ENCODE measurements around the gene KRT31. TPM values are rescaled to one million over a fixed set of nuclear protein-coding genes. Genes with fewer than 3 reads are reported as not detected.

KRT31 gene
- total and polyA plus RNA-seq, 2 of the 4 experiments (the other 2 are of a cell fraction) = 0.05 TPM; not detected in 1

GRCh38 chr17:41393826-41394225 is 3.6 kb downstream of the KRT31 start:
- H3K36me3 ChIP-seq (ENCODE audit: control insufficient read depth, insufficient read depth, low read length) = no peaks in the 10 kb centered on the region
- no peak overlapping the region for H3K4me2 ChIP-seq (ENCODE audit: low read depth, low read length)
- H2BK15ac ChIP-seq (ENCODE audit: low read depth, low read length) = no peak overlapping the region; the same call in 2 of the 3 replicates
- no peak overlapping the region for H3K4me3 ChIP-seq (ENCODE audit: insufficient read depth, low read depth, low read length)
- ATAC-seq (ENCODE audit: low read depth) (no peak), DNase-seq (no peak)
- H2AK9ac ChIP-seq (replicated peaks; ENCODE audit: low read depth, low read length, poor library complexity) = no peak overlapping the region
- H3K79me1 ChIP-seq (ENCODE audit: low read depth in 1 of 2, low read length in 2 of 2) = no peaks in the 10 kb centered on the region
- in situ Hi-C loops (cut with MboI; ENCODE audit: low sequenced_read_pairs) (no loop called here), dilution Hi-C loops (cut with HindIII; ENCODE audit: low sequenced_read_pairs, unreplicated experiment) (no loop called here), intact Hi-C loops (cut with micrococcal nuclease) (no loop called here)
- H2BK5ac ChIP-seq (ENCODE audit: low read depth, low read length, poor library complexity, severe bottlenecking) = no peak overlapping the region
- ChIA-PET CTCF (no interaction called here), POLR2A (ENCODE audit: unreplicated experiment) (no interaction called here)
- no peak overlapping the region for H3K18ac ChIP-seq (ENCODE audit: low read depth, low read length)
- H3K4me1 ChIP-seq (ENCODE audit: control insufficient read depth, insufficient read depth, low read length) = peaks cover 5% of the 10 kb centered on the region; the same call in 1 of the 2 replicates
- 75% methylated on average over 2 of the region's 10 CpGs; no CpG with 5 or more reads in 1 of the 2 experiments for WGBS, 2 experiments (ENCODE audit: extremely low coverage in 2 of 2, insufficient read length in 1 of 2)
- H3K9ac ChIP-seq (ENCODE audit: low read depth, low read length) = no peak overlapping the region
- H3K4ac ChIP-seq (ENCODE audit: low read depth, low read length) = peak overlapping the region; percentile 49; the same call in 1 of the 2 replicates
- no peak overlapping the region for H3K56ac ChIP-seq (ENCODE audit: extremely low read depth, insufficient read depth, low read length)
- no peaks in the 10 kb centered on the region for H3K9me3 ChIP-seq (ENCODE audit: control insufficient read depth, insufficient read depth, low read length)
- H4K20me1 ChIP-seq (ENCODE audit: insufficient read depth, low read length) = no peaks in the 10 kb centered on the region
- peak overlapping the region; percentile 73; the same call in 1 of the 2 replicates for H2BK20ac ChIP-seq (ENCODE audit: low read depth, low read length)
- no peak overlapping the region; a peak in 1 of 4 replicates for H4K8ac ChIP-seq (ENCODE audit: low read depth in 2 of 2, low read length in 2 of 2)
- H3K27ac ChIP-seq (ENCODE audit: insufficient read depth, low read length) = no peak overlapping the region
- H4K5ac ChIP-seq (ENCODE audit: low read depth, low read length) = no peak overlapping the region
- no peaks in the 10 kb centered on the region for H3K27me3 ChIP-seq (ENCODE audit: control insufficient read depth, insufficient read depth, low read length)
- no peaks in the 10 kb centered on the region; the same call in 1 of the 2 replicates for H3K9me1 ChIP-seq (ENCODE audit: insufficient read depth, low read length)
- H2AFZ ChIP-seq (replicated peaks; ENCODE audit: low read length, poor library complexity) = no peak overlapping the region
- no TSS peak for BruUV-seq (replicated peaks)
- H4K91ac ChIP-seq (ENCODE audit: insufficient read depth, low read depth, low read length) = no peak overlapping the region
- H3K23ac ChIP-seq (ENCODE audit: low read depth, low read length) = no peak overlapping the region
- no peak for TF ChIP-seq FOS (IDR thresholded peaks at IDR 0.05; ENCODE audit: low read depth, low read length)
- no peak for TF ChIP-seq RCOR1 (IDR thresholded peaks at IDR 0.05; ENCODE audit: insufficient replicate concordance, low read length)
- TF ChIP-seq ELK1 (IDR thresholded peaks at IDR 0.05; ENCODE audit: borderline replicate concordance, low read depth, low read length) = no peak
- no peak for TF ChIP-seq NFE2L2 (IDR thresholded peaks at IDR 0.05; ENCODE audit: low read depth, low read length)
- H2AK5ac ChIP-seq (ENCODE audit: low read depth, low read length) = peak overlapping the region; percentile 41; the same call in 1 of the 2 replicates
- peak overlapping the region; percentile 61 for H3K14ac ChIP-seq (replicated peaks; ENCODE audit: low read depth, low read length)
- H2BK120ac ChIP-seq (ENCODE audit: low read depth, low read length) = peak overlapping the region; percentile 77; the same call in 1 of the 2 replicates
